GM12892 (cell line): Measurements from ENCODE around the gene JARID2.

Experiments
- DNase-seq: peaks from one replicate; pipeline ENCODE4 v3.0.0; 2011; ENCODE audit not compliant: insufficient read length
- FAIRE-seq: peaks from 2 replicates; lab custom pipeline; 2011; peaks lifted over from hg19 to GRCh38; lab: Jason Lieb, UNC
- POLR2A ChIP-seq: IDR thresholded peaks from 2 replicates; pipeline ENCODE4 v1.6.1; 2011; ENCODE audit warnings: low read depth, low read length, control low read depth
- POLR2AphosphoS5 ChIP-seq: IDR thresholded peaks from 2 replicates; pipeline ENCODE4 v1.6.1; 2011; ENCODE audit warnings: low read depth, low read length, control low read depth
- TAF1 ChIP-seq: IDR thresholded peaks from 2 replicates; pipeline ENCODE4 v1.6.1; 2011; ENCODE audit warnings: low read depth, mild to moderate bottlenecking, control low read depth, low read length, borderline replicate concordance

JARID2 gene

GRCh38 chr6:15429141-15430110, 183.6 kb downstream of the JARID2 start:
- FAIRE-seq (peak; percentile 30), DNase-seq (no peak)
- TF ChIP-seq POLR2A (no peak), POLR2AphosphoS5 (no peak), TAF1 (no peak)

DNA sequence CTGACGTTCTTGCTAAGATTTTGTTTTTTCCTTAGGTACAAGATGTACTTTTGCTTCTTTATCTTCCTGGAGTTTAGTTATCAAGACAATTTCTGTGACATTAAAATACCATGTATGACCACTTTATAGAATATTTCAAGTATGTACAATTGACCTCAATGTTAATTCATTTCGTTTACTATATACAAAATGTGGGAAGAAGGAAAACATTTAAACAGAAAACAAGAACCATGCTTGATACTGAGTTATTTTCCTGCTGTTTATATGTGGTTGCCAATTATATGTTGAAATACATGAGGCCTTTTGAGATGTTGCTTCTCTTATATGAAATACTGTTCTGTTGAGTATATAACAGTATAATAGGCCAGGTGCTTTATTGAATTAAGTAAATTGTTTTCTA, 184.3 kb downstream of the JARID2 start:
- no peak for DNase-seq
- no peak for TF ChIP-seq TAF1
- no peak for TF ChIP-seq POLR2A
- no peak for TF ChIP-seq POLR2AphosphoS5
- FAIRE-seq = no peak

- FAIRE-seq (no peak), DNase-seq (no peak)
- TF ChIP-seq POLR2A (no peak), POLR2AphosphoS5 (no peak), TAF1 (no peak)
Measured at GRCh38 chr6:15430931-15431405, 185.1 kb downstream of the JARID2 start.

DNA sequence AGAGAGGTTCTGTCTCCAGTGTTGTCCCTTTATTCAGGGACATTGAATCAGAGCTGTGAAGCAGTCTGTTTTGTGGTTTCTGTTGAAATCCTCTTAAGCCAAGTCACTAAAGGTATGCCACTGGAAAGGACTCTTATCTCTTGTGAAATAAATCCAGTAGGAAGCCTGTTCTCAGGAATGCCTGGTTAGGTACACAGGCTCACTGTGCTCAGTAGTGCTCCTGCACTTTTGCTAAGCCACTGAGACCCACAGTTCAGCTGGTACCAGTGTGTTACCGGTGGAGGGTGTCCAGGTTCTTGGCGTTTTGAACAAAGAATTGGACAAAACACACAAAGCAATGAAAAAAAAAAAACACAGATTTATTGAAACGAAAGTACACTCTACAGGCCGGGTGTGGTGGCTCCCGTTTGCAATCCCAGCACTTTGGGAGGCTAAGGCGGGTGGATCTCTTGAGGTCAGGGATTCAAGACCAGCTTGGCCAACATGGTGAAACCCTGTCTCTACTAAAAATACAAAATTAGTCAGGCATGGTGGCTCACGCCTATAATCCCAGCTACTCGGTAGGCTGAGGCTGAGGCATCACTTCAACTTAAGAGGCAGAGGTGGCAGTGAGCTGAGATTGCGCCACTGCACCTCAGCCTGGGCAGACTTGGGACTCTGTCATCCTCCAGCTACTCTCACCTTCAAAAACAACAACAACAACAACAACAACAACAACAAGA, 186.1 kb downstream of the JARID2 start:
- TF ChIP-seq POLR2A = no peak
- no peak for TF ChIP-seq POLR2AphosphoS5
- no peak for TF ChIP-seq TAF1
- DNase-seq (no peak), FAIRE-seq (no peak)

DNA sequence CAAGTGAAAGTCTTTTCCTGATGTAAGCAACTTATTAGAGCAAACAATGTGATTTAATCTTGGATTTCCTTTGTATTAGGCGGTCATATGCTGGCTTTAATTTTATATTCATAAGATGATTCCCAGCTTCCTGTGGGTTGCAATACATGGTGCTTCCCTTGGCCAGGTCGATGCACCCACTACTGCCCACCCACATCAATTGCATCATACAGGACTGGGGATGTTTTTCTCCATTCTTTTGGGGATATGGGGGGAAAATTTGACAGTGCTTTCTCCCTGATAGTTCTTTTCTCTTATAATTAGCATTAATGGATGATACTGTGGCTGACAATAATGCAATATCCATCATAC, 187.6 kb downstream of the JARID2 start:
- no peak for TF ChIP-seq POLR2A
- no peak for TF ChIP-seq TAF1
- TF ChIP-seq POLR2AphosphoS5 = no peak
- FAIRE-seq (no peak), DNase-seq (no peak)

GRCh38 chr6:15434263-15434662, 188.4 kb downstream of the JARID2 start:
- FAIRE-seq = no peak
- no peak for DNase-seq
- TF ChIP-seq POLR2A (no peak), POLR2AphosphoS5 (no peak), TAF1 (no peak)

DNA sequence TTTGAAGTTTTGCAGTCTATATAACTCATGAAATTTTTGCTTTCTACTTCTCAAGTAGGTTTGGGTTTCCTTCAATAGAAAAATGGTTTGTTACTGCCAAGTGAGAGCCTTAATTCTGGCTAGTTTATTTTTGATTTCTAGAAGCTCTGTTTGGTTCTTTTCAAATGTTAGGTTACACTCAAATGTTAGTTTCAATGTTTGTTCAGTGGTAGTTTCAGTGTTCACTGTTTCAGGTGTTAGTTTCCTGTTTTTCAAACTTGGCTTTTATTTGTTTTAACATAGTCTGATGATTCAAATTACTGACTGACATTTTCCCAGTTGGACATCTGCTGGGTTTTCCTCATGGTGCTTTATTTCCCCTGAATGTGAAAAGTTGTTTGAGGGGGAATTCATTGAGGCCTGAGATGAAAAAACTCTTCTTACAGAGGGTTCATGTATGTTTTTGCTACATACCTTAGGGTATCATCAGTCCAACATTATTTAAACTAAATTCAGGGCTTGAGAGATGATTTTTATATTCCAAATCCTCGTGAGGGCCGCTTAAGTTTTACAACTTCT, 189.0 kb downstream of the JARID2 start:
- FAIRE-seq = peak; percentile 44
- TF ChIP-seq POLR2AphosphoS5 (no peak), TAF1 (no peak), POLR2A (no peak)
- DNase-seq = no peak

DNA sequence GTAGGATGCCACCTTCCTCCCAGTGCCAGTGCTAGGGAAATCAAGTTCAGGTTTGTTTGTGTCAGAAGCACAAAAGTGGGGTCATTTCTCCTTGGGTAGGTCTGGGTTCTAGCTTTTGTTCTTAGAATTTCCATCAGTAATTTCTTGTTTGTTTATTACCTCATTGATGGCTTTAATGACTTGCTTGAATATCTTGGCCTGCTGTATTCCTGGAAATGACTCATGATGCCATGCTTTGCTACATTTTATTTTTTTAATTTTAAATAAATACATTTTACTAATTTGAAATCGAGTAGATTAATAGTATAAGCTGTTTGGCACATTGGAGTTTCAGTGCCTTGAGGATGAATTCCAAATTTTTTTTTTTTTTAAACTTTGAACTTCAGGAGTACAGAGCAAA, 189.6 kb downstream of the JARID2 start:
- FAIRE-seq = no peak
- DNase-seq = no peak
- TF ChIP-seq TAF1 = no peak
- TF ChIP-seq POLR2AphosphoS5 = no peak
- no peak for TF ChIP-seq POLR2A

DNA sequence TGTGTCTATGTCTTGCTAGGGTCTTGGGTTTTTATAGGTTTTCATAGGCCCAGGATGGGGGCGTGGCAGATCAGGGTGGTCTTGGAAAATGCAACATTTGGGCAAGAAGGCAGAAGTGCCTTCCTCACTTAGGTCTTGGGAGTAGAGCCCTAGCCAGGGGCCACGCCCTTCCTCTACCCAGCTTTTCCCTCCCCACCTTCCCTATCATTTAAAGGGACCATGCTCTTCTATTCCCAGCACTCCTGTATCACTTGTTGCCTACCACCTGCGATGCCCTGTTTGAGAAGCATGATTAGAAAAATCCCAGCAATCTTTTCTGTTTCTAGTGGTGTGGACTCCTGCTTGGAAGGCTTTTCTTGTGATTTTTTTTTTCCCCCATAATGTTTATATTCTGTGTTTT, 190.6 kb downstream of the JARID2 start:
- DNase-seq (no peak), FAIRE-seq (no peak)
- TF ChIP-seq POLR2AphosphoS5 = no peak

DNA sequence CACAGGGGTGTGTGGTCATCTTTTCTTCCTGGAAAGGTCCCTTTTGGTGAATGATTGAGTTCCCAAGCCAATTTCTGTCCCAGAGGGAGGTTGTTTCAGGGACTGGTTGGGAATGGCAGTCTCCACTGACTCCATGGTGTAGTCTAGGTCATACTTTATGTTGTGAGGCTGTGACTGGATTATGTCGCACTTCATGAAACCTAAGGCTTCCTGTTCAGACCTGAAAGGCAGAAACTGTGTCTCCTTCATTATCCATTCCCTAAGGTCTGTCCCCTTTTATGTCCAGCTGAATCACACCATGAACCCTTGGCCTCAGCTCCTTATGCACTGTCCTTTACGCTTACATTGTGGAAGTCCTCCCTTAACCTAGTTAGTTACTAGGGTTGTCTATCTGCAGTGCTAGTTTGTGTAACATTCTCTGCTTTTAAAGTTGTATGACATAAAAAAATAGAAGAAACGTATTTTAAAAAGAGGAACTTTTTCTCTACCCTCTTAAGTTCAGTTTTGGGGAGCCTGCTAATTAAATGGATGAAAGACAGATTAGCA, 191.3 kb downstream of the JARID2 start:
- no peak for TF ChIP-seq POLR2A
- no peak for TF ChIP-seq TAF1
- no peak for TF ChIP-seq POLR2AphosphoS5
- DNase-seq (no peak), FAIRE-seq (no peak)

- no peak for TF ChIP-seq POLR2AphosphoS5
- TF ChIP-seq TAF1 = no peak
- no peak for TF ChIP-seq POLR2A
- DNase-seq = no peak
- no peak for FAIRE-seq
Measured at GRCh38 chr6:15439410-15440025, 193.6 kb downstream of the JARID2 start.
